HG03175 (cell line): ENCODE measurements around the gene NEURL2.
A peak's percentile ranks its signal among the peaks of the same experiment; 100 is the strongest.
"Not testable (repeated sequence)": the region's sequence is repeated elsewhere in the genome, so short reads cannot be mapped to it uniquely, and the experiment has no call there.

Source experiments
- ATAC-seq: cut with Tn5 transposase; IDR thresholded peaks from one replicate; pipeline ENCODE4 v1.9.1; 2021; ENCODE audit warnings: mild to moderate bottlenecking, moderate library complexity; ENCODE audit not compliant: unreplicated experiment

The NEURL2 gene

GRCh38 chr20:45874576-45874975, 16.4 kb downstream of the NEURL2 start:
- ATAC-seq, result no peak

GRCh38 chr20:45874104-45874481, 16.9 kb downstream of the NEURL2 start:
- ATAC-seq, result not testable (repeated sequence)

- ATAC-seq, result no peak
Observed at GRCh38 chr20:45873409-45874103, 17.5 kb downstream of the NEURL2 start.

GRCh38 chr20:45872626-45873025, 18.4 kb downstream of the NEURL2 start:
- ATAC-seq, result no peak

GRCh38 chr20:45867819-45868176, 23.2 kb downstream of the NEURL2 start:
- ATAC-seq, result no peak

GRCh38 chr20:45867136-45867818, 23.7 kb downstream of the NEURL2 start:
- ATAC-seq, result no peak

GRCh38 chr20:45866454-45866853, 24.6 kb downstream of the NEURL2 start:
- ATAC-seq, result no peak

GRCh38 chr20:45863543-45864470, 27.2 kb downstream of the NEURL2 start:
- no peak for ATAC-seq

- no peak for ATAC-seq
Observed at GRCh38 chr20:45861221-45862075, 29.6 kb downstream of the NEURL2 start.

GRCh38 chr20:45860560-45861220, 30.3 kb downstream of the NEURL2 start:
- ATAC-seq, result no peak

GRCh38 chr20:45859916-45860315, 31.1 kb downstream of the NEURL2 start:
- ATAC-seq, result no peak

GRCh38 chr20:45857882-45858216, 33.2 kb downstream of the NEURL2 start:
- ATAC-seq, result peak; percentile 22

GRCh38 chr20:45857114-45857881, 33.7 kb downstream of the NEURL2 start, which contains the start of the genes ACOT8 and ZSWIM3:
Gene ACOT8, minus strand, starts transcription at chr20:45857392. Its CDS starts 77 bp downstream, at chr20:45857315.
Gene ZSWIM3, plus strand, starts transcription at chr20:45857614. Its CDS starts 212 bp downstream, at chr20:45857826.
- peak; percentile 97 for ATAC-seq

- ATAC-seq, result no peak
Observed at GRCh38 chr20:45853484-45853883, 37.5 kb downstream of the NEURL2 start.

GRCh38 chr20:45852326-45852725, 38.7 kb downstream of the NEURL2 start:
- ATAC-seq, result no peak

- ATAC-seq, result no peak
Observed at GRCh38 chr20:45851501-45851900, 39.5 kb downstream of the NEURL2 start.

- no peak for ATAC-seq
Observed at GRCh38 chr20:45850926-45851325, 40.1 kb downstream of the NEURL2 start.

GRCh38 chr20:45850238-45850637, 40.8 kb downstream of the NEURL2 start:
- ATAC-seq, result no peak

- no peak for ATAC-seq
Observed at GRCh38 chr20:45848969-45849582, 41.9 kb downstream of the NEURL2 start.
